K562 (cell line): Measurements from ENCODE around the gene CLIC1. TPM values are rescaled to one million over a fixed set of nuclear protein-coding genes. Genes with fewer than 3 reads are reported as not detected.

ENCODE experiments used
- CBFA2T2 ChIP-seq: fragments of 450-650 bp; conservative IDR thresholded peaks from 2 replicates; pipeline ENCODE4 v1.6.1; 2017; ENCODE audit warnings: mild to moderate bottlenecking
- CREM ChIP-seq: IDR thresholded peaks from 2 replicates; pipeline ENCODE4 v1.6.1; 2014; ENCODE audit warnings: antibody characterized with exemption, low read depth
- EGR1 ChIP-seq: fragments of 450-650 bp; conservative IDR thresholded peaks from 2 replicates; pipeline ENCODE4 v1.6.1; 2017; ENCODE audit warnings: mild to moderate bottlenecking
- ETV5 ChIP-seq: sonication (generic); formaldehyde crosslinking; IDR thresholded peaks from 2 replicates; pipeline ENCODE4 v1.4.0; 2020; ENCODE audit warnings: low read depth, mild to moderate bottlenecking, missing genetic modification reagents
- GABPB2 ChIP-seq: fragments of 250-450 bp; sonication (Bioruptor Pico); conservative IDR thresholded peaks from 2 replicates; pipeline ENCODE4 v1.5.1; 2021; ENCODE audit warnings: mild to moderate bottlenecking
- GMEB1 ChIP-seq: fragments of 250-450 bp; sonication (Bioruptor Pico); IDR thresholded peaks from 2 replicates; pipeline ENCODE4 v1.4.0; 2020; ENCODE audit warnings: mild to moderate bottlenecking
- GTF2E2 ChIP-seq: fragments of 200-800 bp; sonication (Bioruptor generic); IDR thresholded peaks from 2 replicates; pipeline ENCODE4 v1.6.1; 2016; ENCODE audit warnings: missing genetic modification characterization, missing compliant biosample characterization
- ILK ChIP-seq: fragments of 450-650 bp; IDR thresholded peaks from 2 replicates; pipeline ENCODE4 v1.6.1; 2016; ENCODE audit warnings: missing genetic modification characterization, low read depth, mild to moderate bottlenecking, missing compliant biosample characterization, moderate library complexity, borderline replicate concordance
- NBN ChIP-seq: fragments of 450-650 bp; IDR thresholded peaks from 2 replicates; pipeline ENCODE4 v1.6.1; 2016; ENCODE audit warnings: low read depth, mild to moderate bottlenecking
- NFIX ChIP-seq: fragments of 250-450 bp; sonication (Bioruptor Pico); IDR thresholded peaks from 2 replicates; pipeline ENCODE4 v1.4.0; 2020; ENCODE audit warnings: low read depth, mild to moderate bottlenecking, moderate library complexity
- POLR3G ChIP-seq: IDR thresholded peaks from 2 replicates; pipeline ENCODE4 v1.6.1; 2011; ENCODE audit not compliant: insufficient read length, insufficient replicate concordance; ENCODE audit errors: extremely low read depth
- THAP7 ChIP-seq: fragments of 250-450 bp; sonication (Bioruptor Pico); IDR thresholded peaks from 2 replicates; pipeline ENCODE4 v1.5.0; 2021
- TRIM24 ChIP-seq, 2 experiments: fragments of 450-650 bp; IDR thresholded peaks; 2 replicates each; pipeline ENCODE4 v1.6.1; 2016
- ZC3H8 ChIP-seq: fragments of 450-650 bp; IDR thresholded peaks from 2 replicates; pipeline ENCODE4 v1.6.1; 2017
- ZNF146 ChIP-seq: IDR thresholded peaks from one replicate; pipeline ENCODE4 v1.6.1; 2018; ENCODE audit warnings: missing compliant biosample characterization; ENCODE audit not compliant: unreplicated experiment
- ZNF175 ChIP-seq: fragments of 200-800 bp; sonication (Bioruptor generic); IDR thresholded peaks from 2 replicates; pipeline ENCODE4 v1.6.1; 2016; ENCODE audit warnings: low read depth, mild to moderate bottlenecking, missing genetic modification characterization, missing compliant biosample characterization
- ZNF274 ChIP-seq: IDR thresholded peaks from 2 replicates; pipeline ENCODE4 v1.6.1; 2011; ENCODE audit warnings: low read depth, mild to moderate bottlenecking, low read length, moderate library complexity, borderline replicate concordance
- ZNF395 ChIP-seq: fragments of 200-800 bp; sonication (Bioruptor generic); IDR thresholded peaks from 2 replicates; pipeline ENCODE4 v1.6.1; 2017; ENCODE audit warnings: missing genetic modification characterization, missing compliant biosample characterization
- ZNF444 ChIP-seq: fragments of 250-450 bp; sonication (Bioruptor Pico); IDR thresholded peaks from 2 replicates; pipeline ENCODE4 v1.4.0; 2020; ENCODE audit warnings: mild to moderate bottlenecking, moderate library complexity
- ZSCAN32 ChIP-seq: fragments of 450-650 bp; formaldehyde crosslinking; IDR thresholded peaks from 2 replicates; pipeline ENCODE4 v1.4.0; 2020; ENCODE audit warnings: mild to moderate bottlenecking, moderate library complexity
- ZZZ3 ChIP-seq: fragments of 450-650 bp; IDR thresholded peaks from 2 replicates; pipeline ENCODE4 v1.6.1; 2016; ENCODE audit warnings: antibody characterized with exemption, mild to moderate bottlenecking, moderate library complexity
- polyA plus RNA-seq, 8 experiments: library from polyadenylated mRNA; depleted of rRNA in 4 of 8; stranded (reverse) in 5 of 8; unstranded in 3 of 8; fragments of >200 nt; fragmentation: Nextera tagmentation in 2 of 8; fragmentation: Illumina TruSeq in 1 of 8; extraction: Ambion mirVana in 2 of 8; extraction: Trizol in 1 of 8; gene quantifications; 2 replicates each; pipeline versions ENCODE4 v1.2.1 to v1.2.3, GENCODE V29; 2011 to 2014; ENCODE audit warnings: inconsistent platforms in 1 of 8, missing spikeins in 1 of 8
- total RNA-seq, 7 experiments: library from RNA; depleted of rRNA in 6 of 7; stranded (reverse); fragments of >200 nt in 6 of 7; fragmentation: Illumina TruSeq in 2 of 7; extraction: Trizol in 2 of 7; gene quantifications; 2 replicates each; pipeline versions ENCODE4 v1.2.1 to v1.2.3, GENCODE V29; 2011 to 2021; ENCODE audit warnings: low replicate concordance in 1 of 7
- TF ChIP-seq, protein P1 (sequence below): fragments of 450-650 bp; IDR thresholded peaks from 2 replicates; pipeline ENCODE4 v1.6.1; 2018; ENCODE audit not compliant: partially characterized antibody

Gene CLIC1
- total and polyA plus RNA-seq, 9 of the 15 experiments (the other 6 are each of a cell fraction or from before 2014, with no cell fraction given) = 1,267 to 2,419 (median 1,808) TPM

GRCh38 chr6:31702819-31703716 lies 33.3 kb downstream of the CLIC1 start, which contains the start of gene ABHD16A (continued):
- 0 out of 2 replicates have a peak, but pooled peaks have one; percentile 34 for TF ChIP-seq THAP7 (CRISPR knock-in tag)
- TF ChIP-seq GTF2E2 (tag) = peak; percentile 99
- TF ChIP-seq ZSCAN32 (CRISPR knock-in tag) = peak; percentile 78
- no peak for TF ChIP-seq ZZZ3
- no peak for TF ChIP-seq ZNF274
- TF ChIP-seq ZNF175 = peak; percentile 78
- TF ChIP-seq, protein P1, sequence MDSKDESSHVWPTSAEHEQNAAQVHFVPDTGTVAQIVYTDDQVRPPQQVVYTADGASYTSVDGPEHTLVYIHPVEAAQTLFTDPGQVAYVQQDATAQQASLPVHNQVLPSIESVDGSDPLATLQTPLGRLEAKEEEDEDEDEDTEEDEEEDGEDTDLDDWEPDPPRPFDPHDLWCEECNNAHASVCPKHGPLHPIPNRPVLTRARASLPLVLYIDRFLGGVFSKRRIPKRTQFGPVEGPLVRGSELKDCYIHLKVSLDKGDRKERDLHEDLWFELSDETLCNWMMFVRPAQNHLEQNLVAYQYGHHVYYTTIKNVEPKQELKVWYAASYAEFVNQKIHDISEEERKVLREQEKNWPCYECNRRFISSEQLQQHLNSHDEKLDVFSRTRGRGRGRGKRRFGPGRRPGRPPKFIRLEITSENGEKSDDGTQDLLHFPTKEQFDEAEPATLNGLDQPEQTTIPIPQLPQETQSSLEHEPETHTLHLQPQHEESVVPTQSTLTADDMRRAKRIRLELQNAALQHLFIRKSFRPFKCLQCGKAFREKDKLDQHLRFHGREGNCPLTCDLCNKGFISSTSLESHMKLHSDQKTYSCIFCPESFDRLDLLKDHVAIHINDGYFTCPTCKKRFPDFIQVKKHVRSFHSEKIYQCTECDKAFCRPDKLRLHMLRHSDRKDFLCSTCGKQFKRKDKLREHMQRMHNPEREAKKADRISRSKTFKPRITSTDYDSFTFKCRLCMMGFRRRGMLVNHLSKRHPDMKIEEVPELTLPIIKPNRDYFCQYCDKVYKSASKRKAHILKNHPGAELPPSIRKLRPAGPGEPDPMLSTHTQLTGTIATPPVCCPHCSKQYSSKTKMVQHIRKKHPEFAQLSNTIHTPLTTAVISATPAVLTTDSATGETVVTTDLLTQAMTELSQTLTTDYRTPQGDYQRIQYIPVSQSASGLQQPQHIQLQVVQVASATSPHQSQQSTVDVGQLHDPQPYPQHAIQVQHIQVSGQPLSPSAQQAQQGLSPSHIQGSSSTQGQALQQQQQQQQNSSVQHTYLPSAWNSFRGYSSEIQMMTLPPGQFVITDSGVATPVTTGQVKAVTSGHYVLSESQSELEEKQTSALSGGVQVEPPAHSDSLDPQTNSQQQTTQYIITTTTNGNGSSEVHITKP = peak; percentile 99
- TF ChIP-seq ZNF395 (CRISPR knock-in tag) = peak; percentile 89; the same call in 1 of the 2 replicates
- TF ChIP-seq POLR3G = no peak
- TF ChIP-seq ZNF146 (CRISPR knock-in tag) = no peak
- TF ChIP-seq NBN = peak; percentile 62
- TF ChIP-seq ETV5 = peak; percentile 81; the same call in 1 of the 2 replicates
- TF ChIP-seq GMEB1 = peak; percentile 70
- TF ChIP-seq TRIM24 (IDR thresholded peaks at IDR 0.05) = peak; percentile 16 to 61; a peak in 2 of 4 replicates
- no peak for TF ChIP-seq CBFA2T2
- TF ChIP-seq NFIX = no peak
- TF ChIP-seq ZNF444 (CRISPR knock-in tag) = no peak
- TF ChIP-seq GABPB2 = no peak
- TF ChIP-seq ILK (tag) = no peak
- TF ChIP-seq CREM = peak; percentile 97
- 0 out of 2 replicates have a peak, but pooled peaks have one; percentile 53 for TF ChIP-seq ZC3H8
- TF ChIP-seq EGR1 = peak; percentile 39
